GM21825 (cell line): ENCODE data around the gene FBXW8.

Experiments
- ATAC-seq: cut with Tn5 transposase; IDR thresholded peaks from one replicate; pipeline ENCODE4 v1.9.1; 2021; ENCODE audit warnings: mild to moderate bottlenecking, moderate library complexity; ENCODE audit not compliant: unreplicated experiment

FBXW8 gene

DNA sequence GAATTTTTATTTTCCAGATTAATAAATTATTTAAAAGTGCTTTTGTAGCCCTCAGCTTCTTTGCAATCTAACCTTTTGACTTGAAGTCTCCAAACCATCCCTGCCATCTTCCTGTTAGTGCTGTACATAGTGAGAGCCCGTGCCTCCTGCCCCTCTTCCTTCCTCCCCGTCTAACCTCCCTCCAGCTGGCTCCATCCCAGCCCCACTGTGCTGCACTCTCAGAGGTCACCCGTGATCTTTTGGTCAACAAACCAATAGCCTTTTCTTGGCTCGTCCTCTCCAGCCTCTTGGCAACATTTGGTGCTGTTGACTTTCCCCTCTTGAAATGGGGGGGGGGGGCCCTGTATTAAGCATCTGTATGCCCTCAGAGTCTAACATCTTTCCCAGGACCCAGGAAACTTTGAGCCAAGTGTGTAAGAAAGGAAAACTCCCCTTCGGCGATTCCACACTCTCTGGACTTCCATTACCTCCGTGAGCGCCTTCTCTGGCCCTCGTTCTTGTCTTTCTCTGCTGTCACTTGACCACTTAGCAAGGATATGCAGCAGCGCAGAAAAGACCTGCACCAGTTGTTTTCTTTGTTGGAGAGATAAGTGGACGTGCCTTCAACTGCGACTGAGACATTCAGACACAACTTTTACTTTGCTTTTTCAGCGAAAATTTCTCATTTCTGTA is 44.1 kb downstream of the FBXW8 start:
- no peak for ATAC-seq

DNA sequence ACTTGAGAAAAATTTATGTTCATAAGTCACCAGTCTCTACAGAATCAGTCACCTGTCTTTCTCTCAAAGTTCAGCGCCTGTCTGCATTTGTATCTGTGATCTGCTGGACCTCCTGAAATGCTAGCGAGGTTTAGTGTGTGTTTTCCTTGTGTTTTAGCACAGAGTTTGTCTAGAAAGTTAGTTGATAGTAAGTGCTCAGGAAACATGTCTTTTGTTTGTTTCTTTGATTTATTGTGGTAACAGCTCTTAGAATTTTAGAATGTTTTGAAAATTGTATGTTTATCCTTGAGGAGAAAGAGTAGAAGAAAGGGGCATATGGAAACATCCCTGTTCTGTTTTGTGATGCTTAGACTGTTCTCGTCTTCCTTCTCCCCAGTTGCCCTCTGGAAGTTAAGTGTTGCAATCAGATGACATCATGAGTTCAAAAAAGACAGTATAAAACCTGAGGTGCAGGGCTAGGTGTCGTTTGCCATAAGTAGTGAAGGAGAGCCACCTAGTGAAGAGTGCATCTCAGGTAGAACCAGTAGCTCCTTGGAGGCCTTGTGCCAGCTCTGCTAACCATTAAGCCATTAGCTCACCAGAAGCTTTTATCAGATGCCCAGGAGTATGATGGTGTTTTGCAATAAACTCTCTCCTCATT is 44.8 kb downstream of the FBXW8 start:
- no peak for ATAC-seq

DNA sequence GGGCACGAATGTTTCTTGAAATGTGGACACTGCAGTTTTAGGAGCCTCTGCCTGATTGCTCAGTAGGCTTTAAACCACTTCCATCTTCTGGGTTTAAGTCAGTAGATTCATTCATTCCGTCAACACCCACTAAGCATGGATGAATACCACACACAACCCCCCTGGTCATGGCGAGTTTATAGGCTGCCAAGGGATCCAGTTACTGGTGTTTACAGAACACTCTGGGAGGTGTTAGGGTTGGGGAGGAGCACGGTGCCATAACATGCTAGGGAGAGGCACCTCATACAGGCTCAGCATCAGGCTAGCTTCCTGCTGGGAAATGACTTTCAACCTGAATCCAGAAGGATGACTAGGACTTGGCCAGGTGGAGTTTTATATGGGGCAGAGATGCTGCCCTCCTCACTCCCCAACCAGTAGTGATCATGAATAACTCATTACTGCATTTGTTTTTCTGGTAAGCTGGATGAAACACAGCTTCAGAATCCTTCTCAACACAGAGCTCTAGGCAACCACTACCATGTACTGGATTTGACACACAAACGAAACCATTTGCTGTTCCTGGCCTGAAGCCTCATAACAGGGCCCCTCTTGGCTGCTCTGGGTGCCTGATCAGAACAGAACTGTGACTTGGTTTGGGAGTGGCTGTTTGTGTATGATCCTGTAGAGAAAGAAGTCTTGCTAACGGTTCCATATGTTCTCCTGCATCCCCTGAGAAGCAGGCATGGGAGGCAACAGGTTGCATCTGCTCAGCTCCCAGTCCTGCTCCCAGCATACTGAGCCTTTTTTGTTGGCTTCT is 47.9 kb downstream of the FBXW8 start:
- ATAC-seq = no peak

DNA sequence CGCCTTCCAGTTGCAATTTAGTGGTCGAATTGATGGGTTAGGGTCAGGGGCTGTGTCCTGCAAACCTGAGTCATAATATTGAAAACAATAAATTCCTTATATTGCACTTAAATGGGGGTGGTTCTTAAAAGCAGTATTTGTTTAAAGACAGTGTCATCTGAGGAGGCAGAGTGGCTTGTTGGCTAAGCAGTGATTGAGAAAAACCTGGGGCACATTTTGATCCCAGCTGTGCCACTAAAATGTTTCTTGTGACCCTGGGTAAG is 48.4 kb downstream of the FBXW8 start:
- ATAC-seq = no peak

DNA sequence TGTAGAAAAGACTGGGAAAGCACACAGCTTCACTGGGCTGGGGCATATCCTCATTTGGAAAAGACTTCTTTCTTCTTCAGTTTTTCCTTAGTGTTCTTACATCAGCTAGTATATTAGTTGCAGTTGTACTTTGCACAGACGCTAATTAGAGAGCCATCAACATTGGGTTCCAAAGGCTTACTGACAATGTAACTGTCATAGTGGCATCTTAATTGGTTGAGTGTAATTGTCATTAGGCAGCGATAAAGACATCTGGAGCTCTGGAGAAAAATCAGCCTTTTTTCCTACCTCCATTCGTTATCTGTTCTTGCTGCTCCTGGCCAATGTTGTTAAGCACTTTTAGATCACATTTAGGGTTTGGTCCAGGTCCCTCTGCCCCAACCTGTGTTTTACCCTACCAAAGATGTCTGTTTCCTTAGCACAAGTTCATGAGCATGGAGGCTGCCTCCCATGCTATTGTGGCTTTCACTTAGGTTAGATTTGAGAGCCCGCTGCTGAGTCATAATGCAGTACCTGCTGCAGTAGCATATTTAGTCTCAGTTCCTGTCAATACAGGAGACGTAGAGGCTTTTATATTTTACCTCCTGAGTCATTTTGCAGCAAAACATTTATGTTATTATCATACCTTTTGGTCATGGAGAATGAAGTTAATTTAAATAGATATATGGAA is 49.2 kb downstream of the FBXW8 start:
- ATAC-seq = peak; percentile 98

DNA sequence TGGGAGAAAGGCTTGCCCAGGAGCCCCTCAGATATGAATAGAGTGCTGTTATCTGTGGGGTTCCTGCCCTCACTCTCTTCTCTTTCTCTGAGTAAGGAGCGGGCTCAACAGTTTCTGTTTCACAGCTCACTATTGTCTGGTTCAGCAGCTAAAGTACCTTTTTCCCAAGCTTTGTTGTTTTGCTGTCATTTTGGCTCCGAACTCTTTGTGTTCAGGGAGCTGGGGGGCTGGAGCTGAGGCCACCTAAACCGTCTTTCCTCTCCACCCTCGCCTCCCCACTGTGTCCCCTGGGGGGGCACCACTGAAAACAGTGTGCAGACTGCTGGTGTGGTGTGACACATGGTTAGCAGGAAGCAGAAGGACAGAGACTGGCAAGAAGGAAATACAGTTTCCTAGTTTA is 51.4 kb downstream of the FBXW8 start:
- ATAC-seq = no peak

DNA sequence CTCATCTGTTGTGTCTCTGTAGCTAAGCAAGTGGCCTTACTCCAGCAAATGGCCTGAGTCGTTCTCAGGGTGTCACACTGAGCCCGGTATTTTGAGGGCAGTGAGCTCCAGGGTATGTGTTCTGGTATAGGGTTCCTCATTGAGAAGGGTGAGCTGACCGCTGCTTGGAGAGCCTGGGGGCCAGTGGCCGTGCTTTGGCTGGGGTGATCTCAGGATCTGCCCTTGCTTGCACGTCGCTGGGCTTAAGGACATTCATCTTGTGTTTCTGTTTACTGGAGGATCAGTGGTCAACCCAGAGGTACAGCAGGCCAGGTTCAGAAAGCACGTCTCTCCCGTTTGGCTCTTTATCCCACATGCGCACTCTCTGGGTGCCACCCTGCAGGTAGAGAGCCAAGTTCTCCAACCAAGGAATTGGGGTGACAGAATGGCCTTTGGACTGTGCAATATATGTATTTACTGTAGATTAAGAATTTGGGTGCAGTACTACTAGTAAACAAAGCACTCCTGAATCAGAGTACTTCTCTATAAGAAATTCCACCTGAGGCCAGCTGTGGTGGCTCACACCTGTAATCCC is 52.1 kb downstream of the FBXW8 start:
- no peak for ATAC-seq

DNA sequence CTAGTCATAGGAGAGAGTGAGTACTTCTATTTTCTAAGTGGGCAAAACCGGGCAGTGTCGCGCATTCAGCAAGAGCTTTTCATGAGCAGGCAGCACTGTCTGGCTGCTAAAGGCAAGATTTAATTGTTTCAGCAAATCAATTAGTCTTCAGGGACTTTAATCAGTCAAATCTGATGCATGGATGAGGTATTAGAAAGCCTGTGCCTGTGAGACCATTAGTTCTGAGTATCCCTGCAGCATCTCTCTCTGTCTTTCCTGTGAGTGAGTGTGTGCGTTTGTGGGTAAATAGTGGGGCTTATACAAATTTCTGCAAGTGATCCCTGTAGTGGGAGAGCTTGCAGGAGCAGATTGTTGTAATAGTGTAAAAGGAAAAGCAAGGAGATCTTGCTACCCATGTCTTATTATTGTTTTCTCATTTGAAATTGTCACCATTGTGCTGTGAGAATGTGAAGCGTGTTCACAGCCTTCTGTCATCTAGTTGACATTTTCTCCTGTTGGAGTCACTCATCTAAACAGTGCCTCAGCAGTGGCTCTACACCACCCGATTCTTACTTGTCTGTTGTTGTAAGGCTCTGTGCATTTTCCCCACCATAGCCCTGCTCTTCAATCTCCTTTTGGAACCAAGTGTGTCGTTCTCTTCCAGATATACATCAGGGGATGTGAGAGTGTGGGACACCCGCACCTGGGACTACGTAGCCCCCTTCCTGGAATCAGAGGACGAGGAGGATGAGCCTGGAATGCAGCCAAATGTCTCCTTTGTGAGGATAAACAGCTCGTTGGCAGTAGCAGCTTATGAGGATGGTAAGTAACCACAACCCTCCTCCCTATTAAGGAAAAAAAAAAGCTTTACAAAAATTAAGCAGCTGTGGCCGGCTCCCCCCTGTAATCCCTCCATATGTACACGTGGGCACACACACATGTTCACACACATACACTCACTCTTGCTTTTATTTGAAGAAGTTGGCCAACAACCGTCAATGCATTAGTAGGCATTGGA is 53.6 kb downstream of the FBXW8 start:
- ATAC-seq = no peak

DNA sequence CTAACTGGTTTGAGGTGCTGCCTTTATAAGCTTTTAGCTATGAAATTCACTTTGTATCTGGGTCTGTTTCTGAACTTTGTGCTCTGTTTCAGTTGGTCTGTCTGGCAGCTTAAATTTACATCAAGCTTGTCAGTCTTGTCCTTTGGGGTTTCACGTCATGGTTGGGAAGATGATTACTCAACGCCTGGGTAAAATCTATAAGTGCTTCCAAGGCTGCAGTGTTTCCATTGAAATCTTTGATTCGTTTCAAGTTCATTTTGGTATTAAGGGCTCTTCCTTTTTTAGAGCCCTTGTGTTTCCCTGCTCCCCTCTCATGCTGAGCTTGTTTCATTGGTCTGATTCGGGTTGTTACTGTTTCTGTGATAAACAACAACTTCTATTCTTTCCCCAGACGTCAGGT is 58.2 kb downstream of the FBXW8 start:
- no peak for ATAC-seq

DNA sequence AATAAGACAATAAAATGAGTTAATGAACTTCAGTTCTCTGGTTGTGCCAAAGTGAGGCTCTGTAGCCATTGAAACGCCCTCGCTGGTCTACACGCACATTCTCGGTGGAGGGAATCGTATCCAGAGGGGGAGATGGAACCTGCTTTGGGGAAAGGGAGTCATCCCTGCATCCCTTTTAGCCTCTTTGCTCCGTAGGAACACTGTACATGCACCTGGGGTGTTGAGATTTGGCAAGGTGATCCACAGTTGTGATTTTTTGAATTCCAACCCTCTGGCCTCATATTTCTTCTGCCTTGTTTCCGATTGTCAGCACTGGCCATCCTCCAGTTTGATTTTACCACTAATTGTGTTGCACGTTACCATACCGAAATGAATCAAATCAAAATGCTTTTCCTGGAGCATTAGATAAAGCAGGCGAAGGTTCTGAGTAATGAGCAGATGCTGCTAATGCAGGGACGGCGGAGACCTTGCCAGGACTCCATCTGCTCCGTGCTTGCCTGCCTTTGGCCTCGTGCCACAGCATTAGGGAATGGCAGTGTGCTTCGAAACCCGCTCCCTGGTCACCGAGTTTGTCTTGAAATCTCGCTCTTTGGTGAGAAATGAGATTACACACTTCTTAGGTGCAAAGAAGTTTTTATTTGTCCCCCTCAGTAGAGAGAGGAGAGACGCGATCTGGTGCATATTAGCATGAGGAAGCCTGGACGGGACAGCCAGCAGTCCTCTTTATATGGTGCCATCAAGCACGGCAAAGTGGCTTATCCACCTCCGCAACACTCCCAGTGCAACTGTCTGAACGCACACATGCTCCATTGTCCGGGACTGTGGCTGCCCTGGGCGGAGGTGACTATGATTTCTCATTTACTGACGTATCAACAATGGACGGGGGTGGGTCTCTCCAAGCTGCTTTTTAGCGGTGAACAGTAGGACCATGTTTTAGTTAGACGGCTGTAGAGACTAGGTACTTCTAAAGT is 59.1 kb downstream of the FBXW8 start:
- ATAC-seq = no peak

DNA sequence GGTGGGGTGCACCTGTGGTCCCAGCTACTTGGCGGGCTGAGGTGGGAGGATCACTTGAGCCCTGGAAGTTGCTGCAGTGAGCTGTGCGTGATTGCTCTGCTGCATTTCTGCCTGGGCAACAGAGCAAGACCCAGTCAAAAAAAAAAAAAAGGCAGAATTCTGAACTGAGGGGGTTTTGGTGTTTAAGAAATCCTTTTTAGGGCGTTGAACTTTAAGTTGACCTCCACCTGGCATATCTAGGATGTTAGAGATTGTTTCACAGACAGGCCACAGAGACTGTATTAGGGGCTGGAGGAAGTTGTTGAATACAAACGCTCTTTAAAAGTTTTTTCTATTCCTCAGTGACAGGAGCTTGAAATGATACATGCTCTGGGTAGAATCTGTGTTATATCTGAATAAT is 60.5 kb downstream of the FBXW8 start:
- no peak for ATAC-seq

DNA sequence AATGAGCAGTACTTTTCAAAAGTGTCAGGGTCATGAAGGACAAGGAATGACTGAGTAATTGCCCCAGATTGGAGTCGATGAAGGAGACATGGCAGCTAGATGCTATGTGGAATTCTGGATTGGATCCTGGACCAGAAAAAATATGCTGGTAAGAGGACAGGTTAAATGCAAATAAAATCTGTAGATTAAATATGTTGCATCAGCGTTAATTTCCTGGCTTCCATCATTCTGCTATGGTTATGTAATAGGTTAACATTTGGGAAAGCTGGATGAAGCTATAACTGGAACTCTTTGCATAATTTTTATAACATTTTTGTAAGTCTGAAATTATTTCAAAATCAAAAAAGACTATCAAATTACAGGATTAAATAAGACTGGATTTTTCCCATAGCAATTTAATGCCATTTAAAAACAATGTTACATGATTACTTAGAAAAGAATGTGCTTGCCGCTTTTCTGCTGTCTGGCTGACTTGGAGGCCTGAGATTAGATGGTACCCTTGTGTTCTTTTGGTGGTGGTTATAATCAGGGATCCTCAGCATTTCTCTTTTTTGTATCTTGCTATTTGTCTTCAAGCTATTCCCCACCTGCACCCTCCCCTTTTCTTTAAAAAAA is 65.1 kb downstream of the FBXW8 start:
- ATAC-seq = no peak

DNA sequence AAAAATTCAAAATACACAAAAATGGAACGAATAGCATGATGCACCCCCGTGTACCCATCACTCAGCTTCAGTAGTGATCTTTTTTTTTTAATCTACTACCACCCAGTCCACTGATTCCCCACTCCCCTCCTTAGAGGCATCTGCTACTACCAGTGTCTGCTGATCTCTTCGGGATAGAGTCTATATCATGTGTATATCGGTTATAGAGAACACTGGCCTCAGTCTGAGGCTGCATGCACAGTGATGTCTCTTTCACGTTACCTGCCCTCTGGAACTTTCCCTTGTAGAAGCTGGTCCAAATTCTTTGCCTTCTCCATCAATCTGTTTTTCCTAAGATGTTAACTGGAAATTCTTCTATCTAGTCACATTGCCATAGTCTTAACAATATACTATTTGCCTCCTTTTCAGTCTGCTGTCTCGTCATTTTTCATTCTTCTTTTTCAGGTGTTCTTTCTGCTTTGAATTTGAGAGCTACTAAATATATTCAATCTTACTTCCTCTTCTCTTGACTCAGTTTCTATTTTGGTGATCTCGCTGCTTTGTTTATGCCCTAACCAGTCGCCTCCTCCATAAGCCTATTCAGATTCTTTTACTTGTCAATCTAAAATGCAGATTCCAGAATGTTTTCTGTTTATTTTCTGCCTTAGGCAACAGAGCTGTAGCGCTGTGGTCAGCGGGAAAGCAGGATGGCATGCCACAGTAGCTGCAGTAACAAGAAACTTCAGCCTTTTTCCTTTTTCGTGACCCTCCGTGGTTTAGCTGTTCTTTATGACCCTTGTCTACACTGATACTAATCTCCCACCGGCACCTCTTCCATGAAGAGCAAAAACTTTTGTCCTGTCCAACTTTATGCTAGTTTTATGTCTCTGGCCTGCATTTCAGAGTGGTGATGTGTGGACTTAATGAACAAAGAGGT is 67.0 kb downstream of the FBXW8 start:
- no peak for ATAC-seq

DNA sequence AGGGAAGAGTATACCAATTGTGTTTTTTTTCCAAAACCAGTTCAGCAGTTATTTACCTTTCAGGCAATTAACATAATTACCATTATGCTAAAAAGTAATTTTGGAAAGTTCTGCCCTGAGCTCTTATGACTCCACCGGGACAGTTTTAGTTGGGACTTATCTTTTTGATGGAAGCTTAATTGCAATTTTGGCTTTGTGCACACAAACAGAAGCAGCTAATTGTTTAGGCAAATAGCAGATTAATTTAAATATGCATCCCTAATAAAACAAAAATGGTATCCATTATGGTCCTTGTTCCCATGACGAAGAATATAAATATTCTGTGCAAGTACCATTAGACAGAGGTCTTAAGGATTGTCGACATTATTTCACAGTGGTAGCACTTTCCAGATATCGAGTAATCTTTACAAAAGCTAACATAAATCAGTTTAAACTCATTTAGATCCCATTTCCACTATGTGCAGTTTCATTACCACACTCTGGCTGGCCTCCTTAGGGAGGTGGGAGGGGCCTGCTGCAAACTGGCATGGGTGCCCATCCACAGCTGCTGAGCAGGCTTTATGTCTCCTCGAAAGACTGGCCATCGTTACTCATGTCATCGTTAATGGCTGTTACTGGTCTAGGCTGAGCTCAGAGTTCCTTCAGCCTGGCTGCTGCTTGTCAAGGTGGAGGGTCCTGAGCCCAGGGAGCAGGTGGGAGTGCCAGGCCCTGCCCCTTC is 68.2 kb downstream of the FBXW8 start:
- ATAC-seq = no peak

DNA sequence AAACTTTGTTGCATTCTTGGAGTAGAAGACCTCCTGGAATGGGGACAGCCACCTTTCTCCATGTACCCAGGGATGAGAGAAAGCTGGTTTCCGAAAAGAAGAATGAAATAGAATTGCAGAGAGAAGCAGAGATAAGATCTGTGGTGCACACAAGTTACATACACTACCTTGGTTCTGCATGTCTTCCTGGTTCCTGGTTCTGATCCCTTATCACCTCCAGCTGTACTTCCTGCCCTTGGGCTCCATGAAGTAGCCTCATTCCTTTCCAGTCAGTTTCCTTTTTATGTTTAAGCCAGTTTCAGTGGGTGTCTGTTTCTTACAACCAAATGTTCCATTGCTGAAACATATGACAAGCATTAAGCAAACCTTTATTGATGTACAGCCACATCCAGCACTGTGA is 69.3 kb downstream of the FBXW8 start:
- ATAC-seq = no peak

DNA sequence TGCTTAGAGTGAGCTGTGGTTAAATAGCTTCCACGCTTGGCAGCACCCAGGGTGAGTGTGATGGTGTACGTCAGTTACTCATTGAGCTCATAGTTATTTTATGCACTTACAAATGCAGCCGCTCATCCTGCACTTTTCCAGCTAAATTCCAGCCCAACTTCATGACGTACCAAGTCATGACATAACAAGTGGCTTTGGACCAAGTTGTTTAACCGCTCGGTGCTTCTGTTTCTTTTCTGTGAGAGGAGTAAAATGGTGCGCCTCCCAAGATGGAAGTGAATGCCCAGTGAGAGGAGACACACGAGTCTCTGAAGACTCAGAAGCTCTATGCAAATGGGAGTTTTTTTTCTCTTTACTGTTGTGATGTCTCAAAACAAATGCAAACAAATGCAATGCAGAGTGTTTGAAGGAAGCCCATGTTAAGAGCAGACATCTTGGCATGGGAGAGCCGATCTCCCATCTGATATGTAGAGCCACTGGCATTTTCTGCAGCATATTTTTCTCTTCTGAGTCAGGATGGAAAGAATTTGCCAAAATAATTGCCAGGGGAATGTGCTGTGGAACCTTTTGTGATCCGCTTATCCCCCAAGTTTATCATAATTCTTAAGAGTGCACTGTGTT is 72.2 kb downstream of the FBXW8 start:
- no peak for ATAC-seq

DNA sequence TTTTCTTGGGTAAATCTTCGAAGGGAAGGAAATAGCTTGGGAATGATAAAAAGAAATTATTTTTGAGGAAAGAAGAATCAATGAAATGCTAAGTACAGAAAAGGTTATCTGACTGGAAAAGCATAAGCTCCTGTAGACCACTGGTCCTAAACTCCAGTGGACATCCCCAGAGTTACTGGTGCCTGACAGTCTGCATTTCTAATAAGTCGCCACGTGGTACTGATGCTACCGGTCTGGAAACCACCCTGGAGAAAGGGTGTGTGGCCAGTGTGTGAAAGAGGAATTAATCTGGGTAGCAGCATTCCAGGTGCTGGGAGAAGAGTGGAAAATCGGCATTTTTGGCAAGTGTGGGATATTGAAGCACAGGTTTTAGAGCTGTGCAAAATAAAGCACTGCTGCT is 73.3 kb downstream of the FBXW8 start:
- no peak for ATAC-seq
